OCI-LY7 (cell line): Measurements from ENCODE around the gene IKZF1. TPM values are rescaled to one million over a fixed set of nuclear protein-coding genes. Genes with fewer than 3 reads are reported as not detected.

ENCODE experiments used
- Bru-seq: library from RNA; stranded (reverse); fragments of 400-500 nt; gene quantifications from one replicate; lab custom pipeline; 2021; lab: Mats Ljungman, UMichigan
- BruChase-seq, 2 experiments: library from RNA; stranded (reverse); fragments of 400-500 nt; gene quantifications; one replicate each; lab custom pipeline; 2021; lab: Mats Ljungman, UMichigan
- BruUV-seq: library from RNA; stranded (reverse); fragments of 400-500 nt; replicated peaks from 2 replicates; lab custom pipeline; 2021; lab: Mats Ljungman, UMichigan
- CTCF ChIA-PET: fragments of 300-600 bp; sonication (Branson Sonifier 250); formaldehyde crosslinking; loops from one replicate; lab custom pipeline; 2022; ENCODE audit warnings: antibody characterized with exemption; ENCODE audit not compliant: unreplicated experiment; lab: Charles Lee
- POLR2A ChIA-PET: fragments of 300-600 bp; sonication (Branson Sonifier 250); formaldehyde crosslinking; loops from one replicate; lab custom pipeline; 2022; ENCODE audit warnings: antibody characterized with exemption; lab: Charles Lee
- DNase-seq: peaks from one replicate; pipeline ENCODE4 v3.0.0-alpha.2; 2015; ENCODE audit warnings: low spot score
- H2AFZ ChIP-seq: fragments of 200-600 bp; sonication (generic), shearing (Covaris generic); 2 replicates; pipeline ENCODE4 v1.6.1; 2014; ENCODE audit warnings: mild to moderate bottlenecking, antibody characterized with exemption, low read length, moderate library complexity
- H3K27ac ChIP-seq: fragments of 200-600 bp; sonication (generic); 2 replicates; pipeline ENCODE4 v1.5.1; 2014; ENCODE audit warnings: mixed run types, low read depth, mild to moderate bottlenecking, moderate library complexity, low read length, inconsistent platforms; ENCODE audit not compliant: poor library complexity, severe bottlenecking
- H3K36me3 ChIP-seq: fragments of 200-600 bp; sonication (generic); 2 replicates; pipeline ENCODE4 v1.6.1; 2014; ENCODE audit warnings: mild to moderate bottlenecking, antibody characterized with exemption, low read length, moderate library complexity, mixed read lengths; ENCODE audit not compliant: insufficient read depth
- H3K4me1 ChIP-seq: fragments of 200-600 bp; sonication (generic); 2 replicates; pipeline ENCODE4 v1.5.1; 2014; ENCODE audit warnings: mild to moderate bottlenecking, low read length; ENCODE audit not compliant: insufficient read depth, poor library complexity, severe bottlenecking
- H3K4me2 ChIP-seq: fragments of 200-600 bp; sonication (generic); 2 replicates; pipeline ENCODE4 v1.6.1; 2014; ENCODE audit warnings: mild to moderate bottlenecking, low read length
- H3K4me3 ChIP-seq: fragments of 200-600 bp; sonication (generic); 2 replicates; pipeline ENCODE4 v1.5.1; 2014; ENCODE audit warnings: mild to moderate bottlenecking, low read depth, low read length; ENCODE audit not compliant: poor library complexity, severe bottlenecking
- H3K79me2 ChIP-seq: fragments of 200-600 bp; sonication (generic); 2 replicates; pipeline ENCODE4 v1.6.1; 2016; ENCODE audit warnings: low read depth, mild to moderate bottlenecking, low read length, moderate library complexity, mixed read lengths; ENCODE audit not compliant: insufficient read depth
- H3K9me2 ChIP-seq: fragments of 200-600 bp; sonication (generic); 2 replicates; pipeline ENCODE4 v1.6.1; 2016; ENCODE audit warnings: mild to moderate bottlenecking, low read length, mixed read lengths; ENCODE audit not compliant: insufficient read depth
- H3K9me3 ChIP-seq: fragments of 200-600 bp; sonication (generic); 2 replicates; pipeline ENCODE4 v1.6.1; 2014; ENCODE audit warnings: mild to moderate bottlenecking, mixed run types, low read length, mixed read lengths
- H4K20me1 ChIP-seq: fragments of 200-600 bp; sonication (generic); 2 replicates; pipeline ENCODE4 v1.6.1; 2014; ENCODE audit warnings: mild to moderate bottlenecking, antibody characterized with exemption, low read length, moderate library complexity, mixed read lengths; ENCODE audit not compliant: insufficient read depth
- CTCF ChIP-seq: fragments of 200-600 bp; sonication (generic); conservative IDR thresholded peaks from 2 replicates; pipeline ENCODE4 v1.5.1; 2014; ENCODE audit warnings: mild to moderate bottlenecking, antibody characterized with exemption, low read length, moderate library complexity, mixed read lengths
- EZH2phosphoT487 ChIP-seq: fragments of 200-600 bp; sonication (generic); IDR thresholded peaks from 2 replicates; pipeline ENCODE4 v1.6.1; 2018; ENCODE audit warnings: low read depth, borderline replicate concordance, mild to moderate bottlenecking, mixed run types, antibody characterized with exemption, low read length, moderate library complexity, mixed read lengths
- intact Hi-C: fragments of 100-400 bp; cut with micrococcal nuclease; formaldehyde crosslinking; loops from one replicate; pipeline ENCODE4 v1.10.0; 2022; ENCODE audit not compliant: unreplicated experiment
- long read RNA-seq: library from polyadenylated mRNA; stranded (forward); transcript quantifications from one replicate; pipeline ENCODE4 v2.0.0, GENCODE V29; 2022
- total RNA-seq, 2 experiments: library from RNA; depleted of rRNA in 1 of 2; stranded (reverse); fragments of >200 nt in 1 of 2; shearing (Covaris generic) in 1 of 2; gene quantifications; 2 replicates each; pipeline ENCODE4 v1.2.3, GENCODE V29; 2014 to 2022

Gene IKZF1
- total RNA-seq (2014; rRNA removed; shearing (Covaris generic)) = 90.0 and 108 TPM in 2 replicates
- 161 and 163 TPM in 2 replicates for total RNA-seq (2022)
- percentile 97 among the genes with signal in this experiment for Bru-seq, nascent RNA
- BruChase-seq, experiment 1, labeled RNA remaining after a 6-hour chase = percentile 92 among the genes with signal in this experiment
- BruChase-seq, experiment 2, labeled RNA remaining after a 2-hour chase = percentile 90 among the genes with signal in this experiment
- long read RNA-seq, full-length matches to known transcripts = 47 of 257 reads
- long read RNA-seq, partial matches to known transcripts = 19 of 257 reads
- long read RNA-seq, other reads (novel, unspliced or antisense) = 191 of 257 reads

GRCh38 chr7:50304129-50304910 is at the start of gene IKZF1:
TSS of gene IKZF1 (plus strand) at chr7:50304716. CDS start at chr7:50319062, 14,346 bp downstream.
- H3K4me3 ChIP-seq = peak within 1 kb of the TSS; percentile 71
- H3K36me3 ChIP-seq = no peaks in the 10 kb centered on the region
- peaks cover 43% of the 10 kb centered on the region for H3K79me2 ChIP-seq
- ChIA-PET POLR2A (interaction anchor here (0.6 to 12.8 kb wide), 23 partner anchors 10 to 156 kb away, joined by 3 to 293 read pairs (median 4); no protein-coding TSS in a partner anchor), CTCF (no interaction called here)
- peak within 1 kb of the TSS; percentile 99 for H3K4me2 ChIP-seq
- peak; percentile 70 for DNase-seq
- peaks cover 32% of the 10 kb centered on the region for H3K4me1 ChIP-seq
- no peaks in the 10 kb centered on the region for H4K20me1 ChIP-seq
- H2AFZ ChIP-seq = peak within 1 kb of the TSS; percentile 5; the same call in 1 of the 2 replicates
- H3K27ac ChIP-seq = peak within 1 kb of the TSS; percentile 86
- TF ChIP-seq EZH2phosphoT487 (no peak), CTCF (no peak)
- H3K9me3 ChIP-seq = no peaks in the 10 kb centered on the region
- no peaks in the 10 kb centered on the region for H3K9me2 ChIP-seq
- BruUV-seq = no TSS peak
- intact Hi-C loops = loop anchor here (2.0 kb wide), 1 partner anchor 112 kb away; no protein-coding TSS in a partner anchor

GRCh38 chr7:50261593-50261992 is 42.9 kb upstream of the IKZF1 start:
- Histone ChIP-seq H3K4me2 (no peak overlapping the region), H3K4me3 (no peak overlapping the region), H3K79me2 (no peaks in the 10 kb centered on the region), H3K4me1 (peaks cover 49% of the 10 kb centered on the region), H3K36me3 (no peaks in the 10 kb centered on the region), H3K27ac (no peak overlapping the region), H3K9me3 (peaks cover 4% of the 10 kb centered on the region; the same call in 1 of the 2 replicates), H2AFZ (peak overlapping the region; percentile 87; the same call in 1 of the 2 replicates), H4K20me1 (no peaks in the 10 kb centered on the region), H3K9me2 (no peaks in the 10 kb centered on the region)
- CTCF ChIA-PET = no interaction called here
- no peak for DNase-seq
- TF ChIP-seq CTCF = no peak
- no peak for TF ChIP-seq EZH2phosphoT487
- POLR2A ChIA-PET = interaction anchor here (1.0 to 1.7 kb wide), 5 partner anchors 8 to 43 kb away, joined by 3 to 5 read pairs (median 3); partner anchors contain the start of gene IKZF1
- no TSS peak for BruUV-seq
- intact Hi-C loops = no loop called here
